ENCODE measurements around the gene CSH2.

Gene CSH2

DNA sequence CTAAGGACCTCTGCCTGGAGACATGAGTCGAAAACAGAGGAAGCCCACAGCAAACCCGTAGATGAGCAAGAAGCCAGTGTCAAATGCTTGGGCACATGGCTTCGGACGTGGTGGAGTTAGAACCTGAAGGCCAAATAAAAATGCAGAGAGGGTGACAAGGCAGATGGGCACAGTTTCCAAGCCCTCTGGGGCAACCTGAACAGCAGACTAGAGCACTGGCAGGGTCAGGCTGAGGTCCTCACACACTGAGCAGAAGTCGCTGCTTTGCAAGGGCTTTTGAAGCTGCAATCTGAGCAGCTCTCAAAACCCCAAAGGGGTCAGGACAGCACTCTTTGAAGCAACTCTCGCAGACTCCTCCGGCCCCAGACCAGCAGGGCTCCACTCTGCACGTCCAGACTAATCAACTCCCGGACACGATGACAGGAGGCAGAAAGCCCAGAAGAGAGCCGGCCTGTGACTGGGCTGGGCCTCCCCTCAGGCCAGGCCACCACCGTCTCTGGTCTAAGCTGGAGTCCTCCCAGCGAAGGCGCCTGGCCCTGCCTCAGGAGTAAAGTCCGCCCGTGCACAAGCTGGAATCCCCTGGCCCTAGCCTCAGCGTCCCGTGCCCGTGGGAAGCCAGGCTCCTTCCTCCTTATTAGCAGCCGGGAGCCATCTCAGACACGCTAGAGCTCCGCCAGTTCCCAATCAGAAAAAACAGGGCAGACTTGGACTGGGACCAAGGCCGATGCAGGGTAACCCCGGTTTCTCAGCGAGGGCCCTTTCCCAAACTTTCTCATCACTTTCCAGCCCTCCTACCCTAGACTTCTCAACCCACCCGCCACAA, 31.9 kb downstream of the CSH2 start:
- TF ChIP-seq REST (IDR thresholded peaks at IDR 0.05; ENCODE audit: insufficient replicate concordance, low read depth) = no peak
- TF ChIP-seq GABPA (IDR thresholded peaks at IDR 0.05; ENCODE audit: low read depth) = no peak
- TF ChIP-seq, protein P1, sequence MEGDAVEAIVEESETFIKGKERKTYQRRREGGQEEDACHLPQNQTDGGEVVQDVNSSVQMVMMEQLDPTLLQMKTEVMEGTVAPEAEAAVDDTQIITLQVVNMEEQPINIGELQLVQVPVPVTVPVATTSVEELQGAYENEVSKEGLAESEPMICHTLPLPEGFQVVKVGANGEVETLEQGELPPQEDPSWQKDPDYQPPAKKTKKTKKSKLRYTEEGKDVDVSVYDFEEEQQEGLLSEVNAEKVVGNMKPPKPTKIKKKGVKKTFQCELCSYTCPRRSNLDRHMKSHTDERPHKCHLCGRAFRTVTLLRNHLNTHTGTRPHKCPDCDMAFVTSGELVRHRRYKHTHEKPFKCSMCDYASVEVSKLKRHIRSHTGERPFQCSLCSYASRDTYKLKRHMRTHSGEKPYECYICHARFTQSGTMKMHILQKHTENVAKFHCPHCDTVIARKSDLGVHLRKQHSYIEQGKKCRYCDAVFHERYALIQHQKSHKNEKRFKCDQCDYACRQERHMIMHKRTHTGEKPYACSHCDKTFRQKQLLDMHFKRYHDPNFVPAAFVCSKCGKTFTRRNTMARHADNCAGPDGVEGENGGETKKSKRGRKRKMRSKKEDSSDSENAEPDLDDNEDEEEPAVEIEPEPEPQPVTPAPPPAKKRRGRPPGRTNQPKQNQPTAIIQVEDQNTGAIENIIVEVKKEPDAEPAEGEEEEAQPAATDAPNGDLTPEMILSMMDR (IDR thresholded peaks at IDR 0.05; ENCODE audit: insufficient read depth, low read length) = no peak
- no peak for TF ChIP-seq SPI1 (IDR thresholded peaks at IDR 0.05; ENCODE audit: borderline replicate concordance, low read depth)
- no peak for TF ChIP-seq POLR2AphosphoS5 (IDR thresholded peaks at IDR 0.05; ENCODE audit: low read depth)
- H3K27me3 ChIP-seq (ENCODE audit: insufficient read depth, poor library complexity, severe bottlenecking) = no peaks in the 10 kb centered on the region
- DNase-seq (ENCODE audit: low read depth in 1 of 2, low spot score in 1 of 2) = peak in 1 of 2 experiments; percentile 35
- peak overlapping the region; percentile 79 for H3K27ac ChIP-seq (replicated peaks)
- peak overlapping the region; percentile 82 for H3K4me3 ChIP-seq (replicated peaks; ENCODE audit: insufficient read depth, low read length)

- peak in 1 of 2 experiments; percentile 25 for DNase-seq (ENCODE audit: low read depth in 1 of 2, low spot score in 1 of 2)
- Histone ChIP-seq H3K27me3 (ENCODE audit: insufficient read depth, poor library complexity, severe bottlenecking) (no peaks in the 10 kb centered on the region), H3K27ac (replicated peaks) (peak overlapping the region; percentile 79), H3K4me3 (replicated peaks; ENCODE audit: insufficient read depth, low read length) (peak overlapping the region; percentile 82)
- TF ChIP-seq REST (IDR thresholded peaks at IDR 0.05; ENCODE audit: insufficient replicate concordance, low read depth) (no peak), POLR2AphosphoS5 (IDR thresholded peaks at IDR 0.05; ENCODE audit: low read depth) (no peak), SPI1 (IDR thresholded peaks at IDR 0.05; ENCODE audit: borderline replicate concordance, low read depth) (no peak), GABPA (IDR thresholded peaks at IDR 0.05; ENCODE audit: low read depth) (no peak)
- TF ChIP-seq, protein P1 (IDR thresholded peaks at IDR 0.05; ENCODE audit: insufficient read depth, low read length) = no peak
These were observed 32.7 kb downstream of the CSH2 start for GRCh38 chr17:63840591-63841349.

DNA sequence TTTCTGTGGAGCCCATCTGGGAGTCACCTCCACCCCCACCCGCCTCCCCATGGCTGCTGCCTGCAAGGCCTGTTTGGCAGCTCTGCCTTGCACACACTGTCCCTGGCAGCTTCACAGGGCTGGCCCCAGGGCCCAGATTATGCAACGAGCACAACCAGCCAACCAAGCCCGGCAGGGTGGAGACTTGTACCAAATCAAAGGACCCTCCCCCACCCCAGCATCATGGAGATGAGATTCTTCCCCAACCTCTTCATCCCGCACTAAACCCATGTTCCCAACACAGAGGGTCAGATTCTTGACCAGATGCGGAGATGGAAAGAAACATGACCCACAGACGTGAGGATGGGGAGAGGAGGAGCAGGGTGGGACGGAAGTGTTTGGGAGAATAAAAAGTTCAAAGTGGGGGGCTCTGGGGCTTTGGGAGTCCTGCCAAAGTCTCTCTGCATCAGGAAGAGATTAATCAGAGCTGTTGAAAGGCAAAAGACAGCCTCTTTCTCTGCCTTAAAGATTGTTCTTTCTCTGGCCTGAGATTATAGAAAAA, 34.8 kb downstream of the CSH2 start:
- H3K27me3 ChIP-seq (ENCODE audit: insufficient read depth, poor library complexity, severe bottlenecking) = no peaks in the 10 kb centered on the region
- no peak for TF ChIP-seq GABPA (IDR thresholded peaks at IDR 0.05; ENCODE audit: low read depth)
- no peak for TF ChIP-seq SPI1 (IDR thresholded peaks at IDR 0.05; ENCODE audit: borderline replicate concordance, low read depth)
- no peak for TF ChIP-seq REST (IDR thresholded peaks at IDR 0.05; ENCODE audit: insufficient replicate concordance, low read depth)
- TF ChIP-seq, protein P1 (IDR thresholded peaks at IDR 0.05; ENCODE audit: insufficient read depth, low read length) = no peak
- TF ChIP-seq POLR2AphosphoS5 (IDR thresholded peaks at IDR 0.05; ENCODE audit: low read depth) = no peak
- H3K27ac ChIP-seq (replicated peaks) = peak overlapping the region; percentile 29; the same call in 1 of the 2 replicates
- H3K4me3 ChIP-seq (replicated peaks; ENCODE audit: insufficient read depth, low read length) = no peak overlapping the region
- peak in 1 of 2 experiments; percentile 56 for DNase-seq (ENCODE audit: low read depth in 1 of 2, low spot score in 1 of 2)

Data from HL-60 (cell line).